ENCODE results near the gene NKAIN1.

DNA sequence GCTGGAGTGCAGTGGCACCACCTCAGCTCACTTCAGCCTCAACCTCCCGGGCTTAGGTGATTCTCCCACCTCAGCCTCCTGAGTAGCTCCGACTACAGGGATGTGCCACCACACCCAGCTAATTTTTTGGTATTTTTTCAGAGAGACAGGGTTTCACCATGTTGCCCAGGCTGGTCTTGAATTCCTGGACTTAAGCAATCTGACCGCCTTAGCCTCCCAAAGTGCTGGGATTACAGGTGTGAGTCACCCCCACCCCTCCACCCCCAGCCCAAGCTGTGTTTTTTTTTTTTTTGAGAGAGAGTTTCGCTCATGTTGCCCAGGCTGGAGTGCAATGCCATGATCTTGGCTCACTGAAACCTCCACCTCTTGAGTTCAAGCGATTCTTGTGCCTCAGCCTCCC lies 75.4 kb downstream of the NKAIN1 start:
- TF ChIP-seq, protein P1, sequence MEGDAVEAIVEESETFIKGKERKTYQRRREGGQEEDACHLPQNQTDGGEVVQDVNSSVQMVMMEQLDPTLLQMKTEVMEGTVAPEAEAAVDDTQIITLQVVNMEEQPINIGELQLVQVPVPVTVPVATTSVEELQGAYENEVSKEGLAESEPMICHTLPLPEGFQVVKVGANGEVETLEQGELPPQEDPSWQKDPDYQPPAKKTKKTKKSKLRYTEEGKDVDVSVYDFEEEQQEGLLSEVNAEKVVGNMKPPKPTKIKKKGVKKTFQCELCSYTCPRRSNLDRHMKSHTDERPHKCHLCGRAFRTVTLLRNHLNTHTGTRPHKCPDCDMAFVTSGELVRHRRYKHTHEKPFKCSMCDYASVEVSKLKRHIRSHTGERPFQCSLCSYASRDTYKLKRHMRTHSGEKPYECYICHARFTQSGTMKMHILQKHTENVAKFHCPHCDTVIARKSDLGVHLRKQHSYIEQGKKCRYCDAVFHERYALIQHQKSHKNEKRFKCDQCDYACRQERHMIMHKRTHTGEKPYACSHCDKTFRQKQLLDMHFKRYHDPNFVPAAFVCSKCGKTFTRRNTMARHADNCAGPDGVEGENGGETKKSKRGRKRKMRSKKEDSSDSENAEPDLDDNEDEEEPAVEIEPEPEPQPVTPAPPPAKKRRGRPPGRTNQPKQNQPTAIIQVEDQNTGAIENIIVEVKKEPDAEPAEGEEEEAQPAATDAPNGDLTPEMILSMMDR (IDR thresholded peaks at IDR 0.05), result no peak
- no peak for TF ChIP-seq POLR2A (IDR thresholded peaks at IDR 0.05)

Measured in heart left ventricle (tissue), 13 donors.